ENCODE results near the gene PITX1.

- TF ChIP-seq CTCF (IDR thresholded peaks at IDR 0.05) (no peak), POLR2A (IDR thresholded peaks at IDR 0.05) (no peak), EP300 (IDR thresholded peaks at IDR 0.05) (no peak)
Observed at GRCh38 chr5:135050244-135050767, 16.3 kb upstream of the PITX1 start.

Measured in ovary (tissue), 3 donors.